Heart left ventricle (tissue), 16 donors: Measurements from ENCODE around the gene MTF1. TPM values are rescaled to one million over a fixed set of nuclear protein-coding genes. Genes with fewer than 3 reads are reported as not detected.

ENCODE experiments used
- ATAC-seq, 4 donors: fragments of 200-7000 bp; cut with Tn5 transposase; one replicate each; pipeline ENCODE4 v1.9.1; 2020 to 2022; ENCODE audit warnings: moderate library complexity in 4 of 4, mild to moderate bottlenecking in 3 of 4, moderate number of reproducible peaks in 1 of 4
- DNase-seq, 5 donors: peaks; one replicate each; pipeline ENCODE4 v3.0.0-alpha.2; 2020
- H3K27ac ChIP-seq, 12 donors: fragments of 200-600 bp; sonication (generic) in 4 of 12; one replicate each; pipeline versions ENCODE4 v1.5.0 to v1.8.0; 2016 to 2022; ENCODE audit warnings: mild to moderate bottlenecking in 2 of 12
- H3K27me3 ChIP-seq, 9 donors: fragments of 200-600 bp; sonication (generic) in 2 of 9; one replicate each; pipeline versions ENCODE4 v1.5.1 to v1.8.0; 2016 to 2022; ENCODE audit warnings: mild to moderate bottlenecking in 3 of 9
- H3K36me3 ChIP-seq, 9 donors: fragments of 200-600 bp; sonication (generic) in 2 of 9; one replicate each; pipeline versions ENCODE4 v1.5.0 to v1.8.0; 2018 to 2022; ENCODE audit warnings: mild to moderate bottlenecking in 2 of 9
- H3K4me1 ChIP-seq, 12 donors: fragments of 200-600 bp; sonication (generic) in 4 of 12; one replicate each; pipeline versions ENCODE4 v1.5.0 to v1.8.0; 2016 to 2022; ENCODE audit warnings: mild to moderate bottlenecking in 3 of 12
- H3K4me3 ChIP-seq, 12 donors: fragments of 200-600 bp; sonication (generic) in 4 of 12; one replicate each; pipeline versions ENCODE4 v1.5.0 to v1.8.0; 2017 to 2022; ENCODE audit warnings: mild to moderate bottlenecking in 9 of 12, moderate library complexity in 4 of 12
- H3K9me3 ChIP-seq, 12 donors: fragments of 200-600 bp; sonication (generic) in 4 of 12; one replicate each; pipeline versions ENCODE4 v1.5.0 to v1.8.0; 2016 to 2022; ENCODE audit warnings: mild to moderate bottlenecking in 1 of 12
- POLR2A ChIP-seq, 2 donors: fragments of 450-650 bp; IDR thresholded peaks; one replicate each; pipeline ENCODE4 v1.6.1; 2017; ENCODE audit warnings: antibody characterized with exemption in 2 of 2, mild to moderate bottlenecking in 2 of 2, moderate library complexity in 2 of 2
- WGBS, 4 donors: extraction: QIAGEN DNeasy Blood & Tissue Kit in 2 of 4; methylation state at CpG; one replicate each; pipeline versions ENCODE4 v1.1.5 to v1.1.7; 2013 to 2018; 5-methylcytosine and 5-hydroxymethylcytosine counted together
- intact Hi-C, 10 donors: fragments of 100-400 bp; cut with DNase I; formaldehyde crosslinking; loops; one replicate each; pipeline versions ENCODE4 v1.11.1 to v1.14.2; 2022
- polyA plus RNA-seq, 2 donors: library from polyadenylated mRNA; stranded (reverse); fragments of 200-250 nt; gene quantifications; one replicate each; pipeline ENCODE4 v1.2.3, GENCODE V29; 2013
- total RNA-seq, 9 donors: library from RNA; depleted of rRNA in 2 of 9; stranded (reverse); fragments of >200 nt in 2 of 9; fragmentation: NEBNext Ultra II Directional in 3 of 9; extraction: Animal tissue kit (Norgen Biotek cat#: 25700) in 3 of 9; gene quantifications; one replicate each; pipeline versions ENCODE4 v1.1.0 to v1.2.4, GENCODE V29; 2016 to 2023
- TF ChIP-seq, protein P1 (sequence below), 12 donors: fragments of 200-600 bp; sonication (generic) in 4 of 12; IDR thresholded peaks; one replicate each; pipeline versions ENCODE4 v1.5.0 to v1.8.0; 2018 to 2022; ENCODE audit warnings: antibody characterized with exemption in 12 of 12, mild to moderate bottlenecking in 5 of 12
- donor health status: ischemic (EF 13 %, LVEDD 7.1; RV severe dilation, severe dysfunction).
- donor health status: healthy with polysubstance abuse.
- donor health status: DM: no; HTN: yes; CAD: no.
- donor health status: DM: no; HTN: no; CAD: no.
- donor health status: ischemic (EF 25% LVEDD 6.9; RV normal size, moderate dysfunction).
- donor health status: ischemic (EF 25% LVEDD 5.7; RV mildly dilated, moderate dysfunction).
- donor health status: healthy.
- donor health status: DM: yes; HTN: yes; CAD: no.
- donor health status: ischemic (EF 35%, LVEDD 5.7; RV mildly dilated, moderate dysfunction).
- donor health status: nonischemic (EF 11% LVEDD 7.7; RV severe dilation, severe dysfunction).
- donor health status: DM: yes; HTN: yes; CAD: no.
- donor health status: PGD.
- donor health status: ischemic (EF 29% LVEDD 5.4; RV normal size, mild dysfunction).
- donor health status: nonischemic (EF 23%, LVEDD 6.1; RV moderate dilation, normal function).

Gene MTF1
- total and polyA plus RNA-seq, 11 donors, result 1.7 to 19.5 (median 12.0) TPM

DNA sequence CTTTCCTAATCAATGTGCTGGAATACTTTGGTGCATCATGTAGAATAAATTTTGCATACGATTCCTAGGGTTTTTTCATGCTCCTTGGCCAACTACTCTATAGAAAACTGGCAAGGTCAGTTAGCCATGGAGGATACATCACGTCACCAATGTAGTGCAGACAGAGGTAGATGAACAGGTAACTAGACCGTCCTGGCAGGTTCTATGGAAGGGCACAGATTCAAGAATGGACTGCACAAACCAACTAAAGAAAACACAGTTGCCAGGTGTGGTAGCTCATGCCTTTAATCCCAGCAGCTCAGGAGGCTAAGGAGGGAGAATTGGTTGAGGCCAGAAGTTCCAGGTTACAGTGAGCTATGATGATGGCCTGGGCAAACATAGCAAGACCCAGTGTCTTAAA is 9.9 kb downstream of the MTF1 start:
- Histone ChIP-seq H3K4me1 (peaks cover 0 to 95% (median 12%) of the 10 kb centered on the region in 12 donors), H3K27me3 (no peaks in the 10 kb centered on the region), H3K4me3 (no peak overlapping the region), H3K27ac (peak overlapping the region in 1 of 12 donors; percentile 77), H3K9me3 (no peaks in the 10 kb centered on the region), H3K36me3 (peaks cover 0 to 42% (median 9%) of the 10 kb centered on the region in 9 donors)
- intact Hi-C loops, result no loop called here
- 94 to 98% (median 96%) methylated on average over 3 of the region's 3 CpGs for whole genome bisulfite sequencing, 4 donors
- DNase-seq (no peak), ATAC-seq (no peak)
- TF ChIP-seq POLR2A (IDR thresholded peaks at IDR 0.05), result no peak
- TF ChIP-seq, protein P1, sequence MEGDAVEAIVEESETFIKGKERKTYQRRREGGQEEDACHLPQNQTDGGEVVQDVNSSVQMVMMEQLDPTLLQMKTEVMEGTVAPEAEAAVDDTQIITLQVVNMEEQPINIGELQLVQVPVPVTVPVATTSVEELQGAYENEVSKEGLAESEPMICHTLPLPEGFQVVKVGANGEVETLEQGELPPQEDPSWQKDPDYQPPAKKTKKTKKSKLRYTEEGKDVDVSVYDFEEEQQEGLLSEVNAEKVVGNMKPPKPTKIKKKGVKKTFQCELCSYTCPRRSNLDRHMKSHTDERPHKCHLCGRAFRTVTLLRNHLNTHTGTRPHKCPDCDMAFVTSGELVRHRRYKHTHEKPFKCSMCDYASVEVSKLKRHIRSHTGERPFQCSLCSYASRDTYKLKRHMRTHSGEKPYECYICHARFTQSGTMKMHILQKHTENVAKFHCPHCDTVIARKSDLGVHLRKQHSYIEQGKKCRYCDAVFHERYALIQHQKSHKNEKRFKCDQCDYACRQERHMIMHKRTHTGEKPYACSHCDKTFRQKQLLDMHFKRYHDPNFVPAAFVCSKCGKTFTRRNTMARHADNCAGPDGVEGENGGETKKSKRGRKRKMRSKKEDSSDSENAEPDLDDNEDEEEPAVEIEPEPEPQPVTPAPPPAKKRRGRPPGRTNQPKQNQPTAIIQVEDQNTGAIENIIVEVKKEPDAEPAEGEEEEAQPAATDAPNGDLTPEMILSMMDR (IDR thresholded peaks at IDR 0.05), result no peak

DNA sequence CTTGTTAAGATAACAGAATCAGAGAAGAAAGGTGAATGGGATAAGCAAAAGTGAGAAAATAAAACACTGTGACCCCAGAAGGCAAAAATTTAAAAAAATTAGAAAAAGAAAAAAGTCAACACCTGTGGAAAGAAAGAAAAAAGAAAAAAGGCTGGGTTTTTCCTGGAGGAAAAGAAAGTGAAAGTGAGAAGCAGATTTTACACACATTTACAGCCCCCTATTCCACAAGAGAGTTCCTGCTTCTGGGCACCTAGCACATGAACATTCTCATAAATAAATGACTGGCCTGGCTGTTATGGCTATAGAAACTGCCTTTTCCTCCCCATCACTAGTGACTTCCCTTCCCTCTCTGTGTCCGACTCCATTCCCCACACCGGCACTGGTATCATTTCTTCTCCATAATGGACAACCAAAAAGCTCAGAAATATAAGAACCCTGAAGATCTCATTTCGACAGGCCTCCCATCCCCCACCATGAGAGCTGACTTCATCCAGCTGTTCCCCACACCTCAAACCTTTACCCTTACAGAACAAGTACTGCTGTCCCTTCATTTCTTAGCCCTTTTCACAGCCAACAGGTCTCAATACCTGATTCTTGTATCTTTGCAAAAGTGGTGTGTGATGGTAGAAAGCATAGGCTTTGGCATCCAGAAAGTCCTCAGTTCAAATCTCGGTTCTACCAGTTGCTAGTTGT is 12.6 kb downstream of the MTF1 start:
- no peak for DNase-seq
- H3K36me3 ChIP-seq, result peaks cover 0 to 26% (median 0%) of the 10 kb centered on the region in 9 donors
- ATAC-seq, result no peak
- TF ChIP-seq, protein P1 (IDR thresholded peaks at IDR 0.05), result no peak
- TF ChIP-seq POLR2A (IDR thresholded peaks at IDR 0.05), result no peak
- H3K27ac ChIP-seq, result peak overlapping the region in 1 of 12 donors; percentile 66
- peak overlapping the region in 1 of 12 donors; percentile 12 for H3K4me3 ChIP-seq
- intact Hi-C loops, result no loop called here
- 76 to 89% (median 82%) methylated on average over 4 of the region's 4 CpGs for WGBS, 4 donors
- no peaks in the 10 kb centered on the region for H3K27me3 ChIP-seq
- peaks cover 0 to 78% (median 7%) of the 10 kb centered on the region in 12 donors for H3K4me1 ChIP-seq
- H3K9me3 ChIP-seq, result no peaks in the 10 kb centered on the region

GRCh38 chr1:37845786-37846185 is 13.6 kb downstream of the MTF1 start:
- peaks cover 0 to 31% (median 4%) of the 10 kb centered on the region in 9 donors for H3K36me3 ChIP-seq
- H3K9me3 ChIP-seq, result no peaks in the 10 kb centered on the region
- 76 to 82% (median 77%) methylated on average over 3 of the region's 3 CpGs for WGBS, 4 donors
- intact Hi-C loops, result no loop called here
- peak overlapping the region in 1 of 12 donors; percentile 66 for H3K27ac ChIP-seq
- no peak for TF ChIP-seq POLR2A (IDR thresholded peaks at IDR 0.05)
- TF ChIP-seq, protein P1 (IDR thresholded peaks at IDR 0.05), result no peak
- no peak for ATAC-seq
- DNase-seq, result no peak
- H3K4me1 ChIP-seq, result peaks cover 0 to 68% (median 3%) of the 10 kb centered on the region in 12 donors
- H3K27me3 ChIP-seq, result no peaks in the 10 kb centered on the region
- H3K4me3 ChIP-seq, result no peak overlapping the region

GRCh38 chr1:37845049-37845646 is 14.2 kb downstream of the MTF1 start:
- Histone ChIP-seq H3K4me1 (peaks cover 0 to 62% (median 0%) of the 10 kb centered on the region in 12 donors), H3K9me3 (no peaks in the 10 kb centered on the region), H3K4me3 (no peak overlapping the region), H3K36me3 (peaks cover 0 to 38% (median 6%) of the 10 kb centered on the region in 9 donors), H3K27ac (peak overlapping the region in 1 of 12 donors; percentile 66), H3K27me3 (no peaks in the 10 kb centered on the region)
- intact Hi-C loops, result no loop called here
- DNase-seq (no peak), ATAC-seq (no peak)
- TF ChIP-seq, protein P1 (IDR thresholded peaks at IDR 0.05), result no peak
- no peak for TF ChIP-seq POLR2A (IDR thresholded peaks at IDR 0.05)
- WGBS, 4 donors, result 89 to 97% (median 93%) methylated on average over 5 of the region's 5 CpGs
